COR-L47 (cell line): Measurements from ENCODE around the gene FBXL17.

Source experiments
- DNase-seq: peaks from one replicate; lab custom pipeline; 2025; lab: John Stamatoyannopoulos, UW

The FBXL17 gene

GRCh38 chr5:107990881-107991810, 390.8 kb downstream of the FBXL17 start:
- DNase-seq, result no peak

- DNase-seq, result peak; percentile 39
These were observed 396.8 kb downstream of the FBXL17 start for GRCh38 chr5:107985144-107985543.

- peak; percentile 78 for DNase-seq
These were observed 399.0 kb downstream of the FBXL17 start for GRCh38 chr5:107982703-107983425.

- DNase-seq, result no peak
These were observed 400.8 kb downstream of the FBXL17 start for GRCh38 chr5:107980923-107981692.

- no peak for DNase-seq
These were observed 402.0 kb downstream of the FBXL17 start for GRCh38 chr5:107979900-107980299.

GRCh38 chr5:107979291-107979690, 402.6 kb downstream of the FBXL17 start:
- peak; percentile 88 for DNase-seq

- DNase-seq, result no peak
These were observed 404.3 kb downstream of the FBXL17 start for GRCh38 chr5:107977550-107978071.

GRCh38 chr5:107975568-107975967, 406.3 kb downstream of the FBXL17 start:
- no peak for DNase-seq

GRCh38 chr5:107971846-107972245, 410.1 kb downstream of the FBXL17 start:
- DNase-seq, result no peak

- DNase-seq, result no peak
These were observed 412.1 kb downstream of the FBXL17 start for GRCh38 chr5:107969847-107970246.

GRCh38 chr5:107968998-107969397, 412.9 kb downstream of the FBXL17 start:
- DNase-seq, result no peak

- DNase-seq, result no peak
These were observed 413.5 kb downstream of the FBXL17 start for GRCh38 chr5:107968406-107968843.

- DNase-seq, result no peak
These were observed 415.7 kb downstream of the FBXL17 start for GRCh38 chr5:107966201-107966600.

- peak; percentile 20 for DNase-seq
These were observed 417.2 kb downstream of the FBXL17 start for GRCh38 chr5:107964722-107965121.

GRCh38 chr5:107959573-107960279, 422.2 kb downstream of the FBXL17 start:
- no peak for DNase-seq

GRCh38 chr5:107958861-107959260, 423.0 kb downstream of the FBXL17 start:
- DNase-seq, result no peak

GRCh38 chr5:107958432-107958831, 423.5 kb downstream of the FBXL17 start:
- DNase-seq, result no peak

- DNase-seq, result peak; percentile 8
These were observed 424.8 kb downstream of the FBXL17 start for GRCh38 chr5:107957051-107957450.

- no peak for DNase-seq
These were observed 426.6 kb downstream of the FBXL17 start for GRCh38 chr5:107955321-107955720.

- DNase-seq, result no peak
These were observed 427.6 kb downstream of the FBXL17 start for GRCh38 chr5:107954254-107954653.

GRCh38 chr5:107952450-107952849, 429.4 kb downstream of the FBXL17 start:
- peak; percentile 11 for DNase-seq
